Activated T-helper 2 cell treated with anti-CD3 and anti-CD28 coated beads, Interferon-gamma antibody, Interleukin-2, Interleukin-4, amounts not matched to agents 10 μg/mL and 5 μg/mL and 100 μg/mL, durations not matched to agents 14 hours and 24 hours and 36 hours (primary cell): Measurements from ENCODE around the gene PRKCB. TPM values are rescaled to one million over a fixed set of nuclear protein-coding genes. Genes with fewer than 3 reads are reported as not detected.

Source experiments
- DNase-seq: peaks from one replicate; pipeline ENCODE4 v3.0.0; 2021; ENCODE audit warnings: low spot score
- H3K27ac Mint-ChIP-seq: one replicate; pipeline ENCODE4 v1.8.0; 2021; ENCODE audit warnings: mixed read lengths
- H3K27me3 Mint-ChIP-seq: one replicate; pipeline ENCODE4 v1.8.0; 2021; ENCODE audit warnings: low read depth, mixed read lengths
- H3K36me3 Mint-ChIP-seq: one replicate; pipeline ENCODE4 v1.8.0; 2021; ENCODE audit warnings: low read depth, mixed read lengths
- H3K4me1 Mint-ChIP-seq: one replicate; pipeline ENCODE4 v1.8.0; 2021; ENCODE audit warnings: low read depth, mixed read lengths
- H3K4me3 Mint-ChIP-seq: one replicate; pipeline ENCODE4 v1.8.0; 2021; ENCODE audit warnings: low read depth, mild to moderate bottlenecking, moderate library complexity, mixed read lengths
- H3K9me3 Mint-ChIP-seq: one replicate; pipeline ENCODE4 v1.8.0; 2021; ENCODE audit warnings: mixed read lengths
- intact Hi-C: fragments of 100-400 bp; cut with micrococcal nuclease; formaldehyde crosslinking; loops from one replicate; pipeline ENCODE4 v1.15.1; 2023
- total RNA-seq: library from RNA; stranded (reverse); gene quantifications from 2 replicates; pipeline ENCODE4 v1.2.3, GENCODE V29; 2022

The PRKCB gene
- total RNA-seq, 1 donor from 2014 or later, result 69.5 TPM

DNA sequence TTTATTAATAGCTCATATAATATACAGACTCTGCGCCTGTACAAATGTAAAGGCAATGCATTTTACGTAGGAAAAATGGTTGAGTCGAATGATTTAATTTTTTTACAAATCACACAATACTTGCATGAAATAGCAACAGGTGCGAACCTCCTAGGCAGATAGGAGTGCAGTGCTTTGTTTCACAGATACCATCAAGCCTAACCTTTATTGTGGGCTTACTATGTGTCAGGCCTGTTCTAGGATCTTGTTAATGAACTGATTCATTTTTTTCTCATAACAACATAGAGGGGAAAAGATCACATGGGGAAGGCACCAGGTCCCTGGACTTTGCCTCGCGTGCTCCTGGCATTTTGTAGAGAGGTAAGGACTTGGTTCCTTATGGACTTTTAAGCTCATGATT, 107.8 kb downstream of the PRKCB start:
- no peaks in the 10 kb centered on the region for H3K27me3 Mint-ChIP-seq
- peaks cover 16% of the 10 kb centered on the region for H3K4me1 Mint-ChIP-seq
- no peak overlapping the region for H3K27ac Mint-ChIP-seq
- no peaks in the 10 kb centered on the region for H3K36me3 Mint-ChIP-seq
- no peak overlapping the region for H3K4me3 Mint-ChIP-seq
- DNase-seq, result no peak
- intact Hi-C loops, result loop anchor here (10.0 kb wide), 1 partner anchor 1649 kb away; the partner anchor contains the start of gene POLR3E
- H3K9me3 Mint-ChIP-seq, result no peaks in the 10 kb centered on the region

DNA sequence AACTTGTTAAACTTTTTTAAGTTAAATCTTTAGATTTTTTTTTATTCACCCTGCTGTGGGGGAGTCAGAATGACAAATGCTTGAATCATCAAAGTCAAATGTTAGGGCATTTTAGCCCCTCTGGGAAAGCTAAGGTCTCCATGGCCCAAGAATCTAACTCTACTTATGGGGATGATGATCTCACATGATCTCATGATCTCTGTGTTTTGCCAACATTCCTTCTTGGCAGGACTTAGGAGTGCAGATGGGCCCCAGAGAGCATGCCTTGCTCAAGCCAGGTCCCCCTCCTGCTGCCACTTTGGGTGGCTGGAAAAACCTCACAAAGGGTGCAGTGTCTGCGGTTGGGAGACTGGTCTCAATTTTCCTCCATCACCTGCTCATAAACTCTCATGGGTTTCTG, 108.6 kb downstream of the PRKCB start:
- Mint-ChIP-seq H3K9me3 (no peaks in the 10 kb centered on the region), H3K4me1 (peaks cover 22% of the 10 kb centered on the region), H3K27ac (no peak overlapping the region), H3K27me3 (no peaks in the 10 kb centered on the region), H3K36me3 (no peaks in the 10 kb centered on the region), H3K4me3 (no peak overlapping the region)
- DNase-seq, result no peak
- intact Hi-C loops, result loop anchor here (10.0 kb wide), 1 partner anchor 1650 kb away; the partner anchor contains the start of gene POLR3E

GRCh38 chr16:23945243-23945642, 109.5 kb downstream of the PRKCB start:
- Mint-ChIP-seq H3K27ac (no peak overlapping the region), H3K4me1 (peaks cover 31% of the 10 kb centered on the region), H3K36me3 (no peaks in the 10 kb centered on the region), H3K27me3 (no peaks in the 10 kb centered on the region), H3K4me3 (no peak overlapping the region), H3K9me3 (no peaks in the 10 kb centered on the region)
- intact Hi-C loops, result loop anchor here (10.0 kb wide), 1 partner anchor 1650 kb away; the partner anchor contains the start of gene POLR3E
- DNase-seq, result no peak

DNA sequence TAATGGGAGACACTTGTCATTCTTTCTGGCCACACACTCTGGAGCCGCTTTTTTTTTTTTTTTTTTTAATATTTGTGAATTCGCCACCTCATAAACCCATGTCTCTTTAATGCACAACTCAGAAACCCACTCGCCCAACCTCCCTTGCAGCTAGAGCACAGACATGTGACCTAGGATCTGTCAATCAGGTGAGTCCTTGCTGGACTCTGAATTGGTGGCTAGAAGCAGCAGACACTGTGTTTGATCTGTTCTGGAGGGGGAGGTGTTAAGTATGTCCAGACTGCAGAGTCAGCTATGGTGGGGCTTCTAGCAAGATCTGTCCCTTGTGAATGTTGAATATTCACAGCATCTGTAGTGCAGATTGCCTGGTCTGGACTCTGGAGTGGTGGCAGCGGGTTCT, 112.1 kb downstream of the PRKCB start:
- H3K4me3 Mint-ChIP-seq, result no peak overlapping the region

DNA sequence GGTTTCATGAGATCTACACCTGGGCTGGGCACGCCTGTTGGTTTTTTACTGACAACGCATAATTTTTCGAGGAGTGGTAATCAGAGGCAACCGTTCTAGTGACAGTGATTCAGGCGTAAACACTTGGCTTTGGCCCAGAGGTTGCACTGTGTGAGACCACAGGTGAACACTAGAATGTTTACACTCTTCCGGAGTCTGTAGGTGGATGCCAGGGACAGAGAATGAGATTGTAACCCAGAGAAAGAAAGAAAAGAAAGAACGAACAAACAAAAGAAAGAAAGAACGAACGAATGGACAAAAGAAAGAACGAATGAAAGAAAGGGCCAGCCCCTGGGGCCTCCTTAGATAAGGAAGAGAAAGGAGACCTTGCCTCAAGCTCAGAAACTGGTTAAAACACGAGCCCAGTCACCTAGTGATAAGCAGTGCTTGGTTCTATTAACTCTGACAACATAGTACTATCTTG, 113.2 kb downstream of the PRKCB start:
- intact Hi-C loops, result loop anchor here (10.0 kb wide), 1 partner anchor 1654 kb away; the partner anchor contains the start of gene POLR3E
- peaks cover 7% of the 10 kb centered on the region for H3K36me3 Mint-ChIP-seq
- H3K4me1 Mint-ChIP-seq, result peaks cover 62% of the 10 kb centered on the region
- no peaks in the 10 kb centered on the region for H3K9me3 Mint-ChIP-seq
- DNase-seq, result peak; percentile 14
- no peaks in the 10 kb centered on the region for H3K27me3 Mint-ChIP-seq
- H3K27ac Mint-ChIP-seq, result peak overlapping the region; percentile 83
- H3K4me3 Mint-ChIP-seq, result peak overlapping the region; percentile 45

More for the DNA sequence above, 112.1 kb downstream of the PRKCB start:
- H3K27me3 Mint-ChIP-seq, result no peaks in the 10 kb centered on the region
- peaks cover 2% of the 10 kb centered on the region for H3K36me3 Mint-ChIP-seq
- no peaks in the 10 kb centered on the region for H3K9me3 Mint-ChIP-seq
- DNase-seq, result no peak
- no peak overlapping the region for H3K27ac Mint-ChIP-seq
- intact Hi-C loops, result loop anchor here (10.0 kb wide), 1 partner anchor 1653 kb away; the partner anchor contains the start of gene POLR3E
- H3K4me1 Mint-ChIP-seq, result peaks cover 57% of the 10 kb centered on the region

- no peaks in the 10 kb centered on the region for H3K9me3 Mint-ChIP-seq
Observed at GRCh38 chr16:23949630-23950290, 114.0 kb downstream of the PRKCB start.

DNA sequence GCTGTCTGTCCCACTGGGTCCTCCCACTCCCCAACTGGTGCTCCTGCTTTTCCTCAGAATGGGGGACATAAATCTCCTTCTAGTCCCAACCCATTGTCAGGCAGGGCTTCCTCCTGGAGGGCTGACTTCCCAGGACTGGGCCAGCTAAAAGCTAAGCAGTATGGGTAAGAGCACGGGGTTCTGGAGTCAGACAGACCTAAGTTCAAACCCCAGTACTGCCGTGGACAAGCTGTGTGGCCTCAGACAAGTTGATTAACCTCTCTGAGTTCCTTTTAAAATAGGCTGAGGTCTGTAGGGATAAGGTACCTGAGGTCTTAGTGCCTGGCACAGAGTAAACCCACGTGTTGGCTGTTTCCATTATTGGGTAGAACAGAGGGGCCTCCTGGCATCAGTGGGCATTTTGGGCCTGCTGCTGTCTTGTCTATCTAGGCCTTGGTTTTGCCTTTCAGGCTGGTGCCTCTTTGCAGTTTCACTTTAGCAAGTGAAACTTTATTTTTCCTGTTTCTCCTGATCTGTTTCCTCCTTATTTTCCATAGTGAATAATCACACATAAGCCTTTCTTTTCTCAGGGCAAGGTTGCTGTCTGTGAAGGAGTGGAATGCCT, 114.6 kb downstream of the PRKCB start:
- peaks cover 7% of the 10 kb centered on the region for H3K36me3 Mint-ChIP-seq
- no peaks in the 10 kb centered on the region for H3K9me3 Mint-ChIP-seq
- H3K27ac Mint-ChIP-seq, result peak overlapping the region; percentile 81
- DNase-seq, result no peak
- intact Hi-C loops, result loop anchor here (2.0 to 5.0 kb wide), 2 partner anchors 62 to 70 kb away; no protein-coding TSS in a partner anchor
- peak overlapping the region; percentile 41 for H3K4me3 Mint-ChIP-seq
- peaks cover 57% of the 10 kb centered on the region for H3K4me1 Mint-ChIP-seq
- no peaks in the 10 kb centered on the region for H3K27me3 Mint-ChIP-seq

More at GRCh38 chr16:23949630-23950290, 114.0 kb downstream of the PRKCB start:
- peaks cover 58% of the 10 kb centered on the region for H3K4me1 Mint-ChIP-seq
- peaks cover 7% of the 10 kb centered on the region for H3K36me3 Mint-ChIP-seq
- no peaks in the 10 kb centered on the region for H3K27me3 Mint-ChIP-seq
- no peak overlapping the region for H3K4me3 Mint-ChIP-seq
- intact Hi-C loops, result loop anchor here (2.0 to 10.0 kb wide), 3 partner anchors 63 to 1655 kb away; partner anchors contain the start of gene POLR3E
- DNase-seq, result peak; percentile 60
- peak overlapping the region; percentile 81 for H3K27ac Mint-ChIP-seq

DNA sequence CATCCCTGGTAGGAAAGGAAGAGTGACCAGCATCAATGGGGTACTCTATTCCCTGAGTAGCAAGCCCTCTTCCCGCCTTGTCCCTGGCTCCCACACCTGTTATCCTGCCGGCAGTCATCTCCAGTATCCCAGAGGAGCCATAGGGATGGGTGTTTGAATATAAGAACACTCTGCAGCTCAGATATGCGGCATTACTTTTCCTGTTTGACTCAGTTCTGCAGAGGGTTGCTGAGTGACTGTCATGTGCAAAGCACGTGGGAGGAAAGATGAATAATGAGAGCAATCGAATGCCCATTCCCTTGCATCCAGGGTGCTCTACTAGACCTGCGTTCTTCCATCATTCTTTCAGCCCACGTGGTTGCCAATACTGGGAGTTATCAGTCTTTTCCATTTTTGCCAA, 115.1 kb downstream of the PRKCB start:
- Mint-ChIP-seq H3K4me1 (peaks cover 60% of the 10 kb centered on the region), H3K27me3 (no peaks in the 10 kb centered on the region), H3K27ac (peak overlapping the region; percentile 81), H3K4me3 (peak overlapping the region; percentile 41), H3K9me3 (no peaks in the 10 kb centered on the region), H3K36me3 (peaks cover 7% of the 10 kb centered on the region)
- intact Hi-C loops, result loop anchor here (1.0 to 5.0 kb wide), 3 partner anchors 8 to 70 kb away; no protein-coding TSS in a partner anchor
- no peak for DNase-seq

GRCh38 chr16:23952128-23952970, 116.6 kb downstream of the PRKCB start:
- Mint-ChIP-seq H3K27ac (peak overlapping the region; percentile 43), H3K4me3 (no peak overlapping the region), H3K36me3 (peaks cover 7% of the 10 kb centered on the region), H3K9me3 (no peaks in the 10 kb centered on the region), H3K27me3 (no peaks in the 10 kb centered on the region), H3K4me1 (peaks cover 64% of the 10 kb centered on the region)
- intact Hi-C loops, result loop anchor here (5.0 kb wide), 1 partner anchor 60 kb away; no protein-coding TSS in a partner anchor
- DNase-seq, result no peak

- Mint-ChIP-seq H3K4me1 (peaks cover 60% of the 10 kb centered on the region), H3K27ac (no peak overlapping the region), H3K4me3 (no peak overlapping the region)
Observed at GRCh38 chr16:23952971-23953300, 117.2 kb downstream of the PRKCB start.

DNA sequence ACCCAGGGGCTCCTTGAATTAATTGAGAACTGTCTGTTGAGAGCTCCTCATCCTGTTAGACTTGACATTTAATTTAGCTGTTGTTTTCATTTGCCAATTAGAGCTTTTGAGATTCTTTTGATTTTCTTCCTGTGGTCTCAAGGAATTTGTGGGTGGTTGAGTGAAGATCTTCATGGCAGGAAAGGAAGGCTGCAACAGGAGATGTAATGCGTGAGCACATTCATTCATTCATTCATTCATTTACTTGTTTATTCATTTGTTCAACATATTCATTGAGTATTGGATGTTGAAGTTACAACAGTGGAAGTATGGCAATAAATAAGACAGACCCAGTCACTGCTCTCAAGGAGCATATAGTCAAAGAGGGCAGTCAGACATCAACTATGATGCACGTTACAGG, 117.7 kb downstream of the PRKCB start:
- H3K4me1 Mint-ChIP-seq, result peaks cover 60% of the 10 kb centered on the region
- H3K36me3 Mint-ChIP-seq, result peaks cover 7% of the 10 kb centered on the region
- H3K27ac Mint-ChIP-seq, result no peak overlapping the region
- no peak for DNase-seq
- H3K4me3 Mint-ChIP-seq, result no peak overlapping the region
- H3K27me3 Mint-ChIP-seq, result no peaks in the 10 kb centered on the region
- intact Hi-C loops, result loop anchor here (5.0 kb wide), 1 partner anchor 59 kb away; no protein-coding TSS in a partner anchor
- no peaks in the 10 kb centered on the region for H3K9me3 Mint-ChIP-seq

More at GRCh38 chr16:23952971-23953300, 117.2 kb downstream of the PRKCB start:
- no peaks in the 10 kb centered on the region for H3K9me3 Mint-ChIP-seq
- peaks cover 7% of the 10 kb centered on the region for H3K36me3 Mint-ChIP-seq
- H3K27me3 Mint-ChIP-seq, result no peaks in the 10 kb centered on the region
- DNase-seq, result no peak
- intact Hi-C loops, result loop anchor here (5.0 kb wide), 1 partner anchor 59 kb away; no protein-coding TSS in a partner anchor

DNA sequence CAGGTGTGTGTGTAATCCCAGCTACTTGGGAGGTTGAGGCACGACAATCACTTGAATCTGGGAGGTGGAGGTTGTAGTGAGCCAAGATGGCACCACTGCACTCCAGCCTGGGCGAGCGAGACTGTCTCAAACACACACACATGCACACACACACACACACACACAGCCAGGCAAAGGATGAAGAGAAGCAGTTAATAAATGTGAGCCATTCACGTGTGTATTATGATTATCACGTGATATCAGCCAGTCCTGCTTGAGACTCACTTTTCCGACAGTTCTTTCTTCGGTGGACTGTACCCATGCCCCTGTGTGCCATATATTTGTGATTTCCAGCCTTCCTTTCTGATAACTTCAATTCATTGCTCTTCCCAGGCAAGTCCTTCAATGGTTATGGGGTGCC, 119.3 kb downstream of the PRKCB start:
- Mint-ChIP-seq H3K27ac (no peak overlapping the region), H3K36me3 (peaks cover 7% of the 10 kb centered on the region), H3K9me3 (no peaks in the 10 kb centered on the region), H3K4me1 (peaks cover 62% of the 10 kb centered on the region), H3K4me3 (no peak overlapping the region), H3K27me3 (no peaks in the 10 kb centered on the region)
- DNase-seq, result no peak
- intact Hi-C loops, result no loop called here
